Measurements from ENCODE around the gene ZDHHC14.
A peak's percentile ranks its signal among the peaks of the same experiment; 100 is the strongest.
"Not testable (repeated sequence)": the region's sequence is repeated elsewhere in the genome, so short reads cannot be mapped to it uniquely, and the experiment has no call there.

The ZDHHC14 gene

DNA sequence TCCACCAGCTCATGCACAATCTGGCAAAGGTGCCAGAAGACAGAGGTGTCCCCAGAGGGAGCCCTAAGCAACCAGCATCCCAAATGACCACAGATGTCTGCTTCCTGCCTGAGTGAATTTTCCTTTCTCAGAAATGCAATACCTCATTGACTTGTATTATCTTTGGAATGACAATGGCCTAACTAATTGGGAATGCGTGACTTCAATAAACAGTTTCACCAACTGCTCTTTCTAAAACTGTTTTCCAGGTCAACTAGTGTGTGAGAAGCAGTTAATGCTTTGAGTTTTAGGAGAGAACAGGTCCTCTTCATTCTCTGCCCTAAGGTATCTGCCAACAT lies 333.1 kb downstream of the ZDHHC14 start:
- TF ChIP-seq, protein P1, sequence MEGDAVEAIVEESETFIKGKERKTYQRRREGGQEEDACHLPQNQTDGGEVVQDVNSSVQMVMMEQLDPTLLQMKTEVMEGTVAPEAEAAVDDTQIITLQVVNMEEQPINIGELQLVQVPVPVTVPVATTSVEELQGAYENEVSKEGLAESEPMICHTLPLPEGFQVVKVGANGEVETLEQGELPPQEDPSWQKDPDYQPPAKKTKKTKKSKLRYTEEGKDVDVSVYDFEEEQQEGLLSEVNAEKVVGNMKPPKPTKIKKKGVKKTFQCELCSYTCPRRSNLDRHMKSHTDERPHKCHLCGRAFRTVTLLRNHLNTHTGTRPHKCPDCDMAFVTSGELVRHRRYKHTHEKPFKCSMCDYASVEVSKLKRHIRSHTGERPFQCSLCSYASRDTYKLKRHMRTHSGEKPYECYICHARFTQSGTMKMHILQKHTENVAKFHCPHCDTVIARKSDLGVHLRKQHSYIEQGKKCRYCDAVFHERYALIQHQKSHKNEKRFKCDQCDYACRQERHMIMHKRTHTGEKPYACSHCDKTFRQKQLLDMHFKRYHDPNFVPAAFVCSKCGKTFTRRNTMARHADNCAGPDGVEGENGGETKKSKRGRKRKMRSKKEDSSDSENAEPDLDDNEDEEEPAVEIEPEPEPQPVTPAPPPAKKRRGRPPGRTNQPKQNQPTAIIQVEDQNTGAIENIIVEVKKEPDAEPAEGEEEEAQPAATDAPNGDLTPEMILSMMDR (IDR thresholded peaks at IDR 0.05; ENCODE audit: extremely low read depth, missing control alignments) = peak; percentile 7
- DNase-seq (ENCODE audit: low spot score) = no peak

DNA sequence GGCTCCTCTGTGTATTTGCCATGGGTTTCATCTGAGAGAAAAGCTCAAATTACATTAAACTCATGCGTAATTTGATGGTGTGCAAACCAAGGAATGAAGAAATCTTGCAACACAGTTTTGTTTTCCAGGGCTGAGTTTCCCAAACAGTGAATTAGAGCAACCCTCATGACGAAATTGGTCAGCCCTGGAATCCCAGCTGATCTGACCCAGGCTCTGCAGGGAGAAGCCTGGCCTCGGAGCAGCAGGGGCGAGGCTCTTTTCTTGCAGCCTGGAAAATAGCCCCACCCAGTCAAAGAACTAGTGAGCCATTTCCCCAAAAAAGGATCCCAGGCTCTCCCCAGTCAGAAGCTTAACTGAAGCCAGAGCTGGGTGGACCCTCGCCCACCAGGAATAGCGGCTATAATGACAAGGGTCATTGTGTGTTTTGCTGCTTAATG lies 334.8 kb downstream of the ZDHHC14 start:
- DNase-seq (ENCODE audit: low spot score) = no peak
- TF ChIP-seq, protein P1 (IDR thresholded peaks at IDR 0.05; ENCODE audit: extremely low read depth, missing control alignments) = no peak

DNA sequence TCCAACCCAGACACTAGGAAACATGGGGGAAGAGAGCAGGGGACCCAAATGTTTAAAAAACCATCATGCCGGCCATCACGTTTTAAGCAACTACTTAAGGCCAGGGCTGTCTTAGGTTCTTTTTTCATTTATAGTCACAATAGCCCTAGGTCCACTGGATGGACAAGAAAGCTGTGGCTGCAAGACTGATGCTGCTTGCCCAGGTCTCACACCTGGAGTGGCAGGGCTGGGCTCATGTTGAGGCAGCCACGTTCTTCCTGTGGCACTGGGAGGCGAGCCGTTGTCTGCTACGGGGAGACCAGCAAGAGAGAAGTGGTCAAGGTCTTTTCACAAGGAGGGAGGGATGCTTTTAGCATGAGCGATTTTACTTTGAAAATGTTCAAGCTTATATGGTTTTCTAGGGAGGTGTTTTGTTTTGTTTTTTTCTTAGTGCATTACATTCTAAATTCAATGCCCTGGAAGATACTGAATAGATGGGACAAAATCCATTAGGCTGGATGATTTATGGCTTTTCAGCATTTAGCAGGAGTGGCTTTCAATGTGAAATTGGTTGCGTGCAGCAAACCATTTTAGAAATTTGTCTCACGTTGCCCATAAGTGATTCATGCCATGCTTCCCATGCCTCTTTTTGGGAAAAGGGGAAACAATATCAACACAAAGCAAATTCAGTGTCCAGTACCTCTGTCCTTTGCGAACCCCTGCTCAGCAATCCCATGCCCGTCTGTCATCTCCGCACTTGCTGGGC lies 335.4 kb downstream of the ZDHHC14 start:
- no peak for DNase-seq (ENCODE audit: low spot score)
- TF ChIP-seq, protein P1 (IDR thresholded peaks at IDR 0.05; ENCODE audit: extremely low read depth, missing control alignments) = no peak

DNA sequence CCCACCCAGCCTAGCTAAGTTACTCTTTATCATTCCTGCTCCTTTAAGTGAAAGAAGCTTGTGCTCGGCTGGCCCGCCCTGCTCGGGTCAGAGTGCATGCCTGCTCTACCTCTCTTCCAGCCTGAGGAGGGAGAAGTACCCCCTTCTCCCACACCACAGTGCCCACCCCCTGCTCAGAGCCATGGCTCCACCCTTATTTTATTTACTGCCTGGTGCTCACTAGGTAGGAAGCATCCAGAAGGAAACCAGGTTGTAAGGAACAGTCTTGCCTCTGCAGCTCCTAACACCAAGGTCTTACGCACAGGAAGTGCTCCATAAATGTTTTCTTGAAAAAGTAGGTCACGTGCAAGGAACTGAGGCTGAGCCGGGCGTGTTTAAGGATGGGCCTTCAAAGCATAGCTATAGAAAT lies 336.4 kb downstream of the ZDHHC14 start:
- TF ChIP-seq, protein P1 (IDR thresholded peaks at IDR 0.05; ENCODE audit: extremely low read depth, missing control alignments) = no peak
- no peak for DNase-seq (ENCODE audit: low spot score)

DNA sequence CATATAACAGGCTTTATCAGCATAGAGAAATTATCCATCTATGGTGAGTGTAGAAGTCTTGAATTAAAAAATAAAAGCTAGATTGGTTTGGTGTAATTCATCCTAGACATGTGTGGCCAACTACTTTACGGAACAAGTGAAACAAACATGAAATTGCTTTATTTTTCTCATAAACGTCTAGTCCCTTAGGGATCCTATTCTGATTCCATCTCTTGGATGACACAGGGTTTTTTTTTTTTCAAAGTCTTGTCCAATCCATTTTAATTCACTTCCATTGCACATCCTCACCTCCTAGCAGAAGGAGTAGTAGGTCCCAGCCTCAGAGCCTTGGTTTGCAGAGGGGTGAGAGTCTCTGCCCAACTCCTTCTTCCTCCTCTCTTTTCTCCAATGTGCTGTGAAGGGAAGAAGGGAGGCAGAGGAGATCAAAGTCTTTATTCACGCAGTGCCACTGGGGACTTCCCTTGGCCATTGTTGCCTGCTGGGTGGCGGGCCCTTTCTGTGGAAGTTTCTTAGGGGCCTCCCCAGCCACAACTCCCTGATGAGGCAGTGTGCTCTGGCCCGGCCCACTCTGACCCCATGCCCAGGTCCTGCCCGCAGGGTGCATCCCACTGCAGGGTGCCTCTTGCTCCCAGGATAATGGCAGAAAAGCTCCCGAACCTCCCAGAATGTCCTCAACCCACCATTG lies 337.7 kb downstream of the ZDHHC14 start:
- no peak for DNase-seq (ENCODE audit: low spot score)
- TF ChIP-seq, protein P1 (IDR thresholded peaks at IDR 0.05; ENCODE audit: extremely low read depth, missing control alignments) = no peak

DNA sequence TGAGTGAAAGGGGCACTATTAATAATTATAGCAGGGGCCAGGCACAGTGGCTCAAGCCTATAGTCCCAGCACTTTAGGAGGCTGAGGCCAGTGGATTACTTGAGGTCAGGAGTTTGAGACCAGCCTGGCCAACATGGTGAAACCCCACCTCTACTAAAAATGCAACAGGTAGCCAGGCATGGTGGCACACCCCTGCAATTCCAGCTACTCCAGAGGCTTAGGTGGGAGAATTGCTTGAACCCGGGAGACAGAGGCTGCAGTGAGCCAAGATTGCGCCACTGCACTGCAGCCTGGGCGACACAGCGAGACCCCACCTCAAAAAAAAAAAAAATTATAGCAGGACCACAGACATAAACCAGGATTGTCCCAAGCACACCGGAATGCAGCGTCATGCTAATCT lies 340.0 kb downstream of the ZDHHC14 start:
- DNase-seq (ENCODE audit: low spot score) = not testable (repeated sequence)

DNA sequence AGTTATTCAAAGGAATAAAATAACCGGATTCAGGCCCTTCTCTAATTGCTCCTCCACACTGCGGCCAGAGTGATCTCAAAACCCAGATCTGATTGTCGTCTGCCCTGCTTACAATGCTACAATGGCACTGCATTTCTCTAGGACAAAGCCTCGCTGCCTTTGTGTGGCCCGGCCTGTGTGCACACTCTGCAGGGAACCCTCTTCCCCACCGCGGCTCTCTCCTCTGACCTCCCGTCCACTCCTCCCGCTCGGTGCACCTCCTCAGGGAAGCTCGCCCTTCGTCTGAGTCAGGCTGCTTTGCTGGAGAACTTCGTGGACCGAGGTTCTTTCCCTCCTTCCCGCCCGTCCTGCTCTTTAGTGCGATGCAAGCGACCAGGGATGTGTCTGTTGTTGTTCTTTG lies 340.4 kb downstream of the ZDHHC14 start:
- no peak for DNase-seq (ENCODE audit: low spot score)
- TF ChIP-seq, protein P1 (IDR thresholded peaks at IDR 0.05; ENCODE audit: extremely low read depth, missing control alignments) = no peak

DNA sequence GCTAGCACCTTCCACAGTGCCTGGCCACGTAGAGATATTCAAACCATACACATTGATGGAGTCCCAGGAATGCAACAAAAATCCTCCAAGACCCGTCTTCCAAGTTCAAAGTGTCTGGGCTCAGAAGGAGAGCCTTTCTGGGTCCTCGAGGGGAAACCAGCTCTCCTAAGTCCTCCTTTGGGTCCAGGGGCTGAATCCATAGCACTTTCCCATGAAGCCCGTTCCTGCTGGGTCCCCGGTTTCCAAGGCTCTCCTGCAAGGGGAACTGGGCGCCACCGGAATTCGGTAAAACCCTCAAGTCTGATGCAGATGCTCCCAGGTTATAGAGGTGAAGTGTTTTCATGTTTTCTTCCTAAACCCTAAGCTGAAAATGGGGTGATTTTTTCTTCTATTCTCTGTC lies 340.8 kb downstream of the ZDHHC14 start:
- no peak for DNase-seq (ENCODE audit: low spot score)
- TF ChIP-seq, protein P1 (IDR thresholded peaks at IDR 0.05; ENCODE audit: extremely low read depth, missing control alignments) = no peak
